Tongue (tissue), 2 donors: Measurements from ENCODE around the gene STPG2. TPM values are rescaled to one million over a fixed set of nuclear protein-coding genes. Genes with fewer than 3 reads are reported as not detected.
"Not testable (repeated sequence)": the region's sequence is repeated elsewhere in the genome, so short reads cannot be mapped to it uniquely, and the experiment has no call there.

Experiments
- DNase-seq: peaks from one replicate; pipeline ENCODE4 v3.0.0-alpha.2; 2015
- total RNA-seq: library from RNA; depleted of rRNA; stranded (reverse); fragments of >200 nt; gene quantifications from one replicate; pipeline ENCODE4 v1.2.3, GENCODE V29; 2014

Gene STPG2
- total RNA-seq, 1 donor from 2014 or later, result 0.31 TPM

DNA sequence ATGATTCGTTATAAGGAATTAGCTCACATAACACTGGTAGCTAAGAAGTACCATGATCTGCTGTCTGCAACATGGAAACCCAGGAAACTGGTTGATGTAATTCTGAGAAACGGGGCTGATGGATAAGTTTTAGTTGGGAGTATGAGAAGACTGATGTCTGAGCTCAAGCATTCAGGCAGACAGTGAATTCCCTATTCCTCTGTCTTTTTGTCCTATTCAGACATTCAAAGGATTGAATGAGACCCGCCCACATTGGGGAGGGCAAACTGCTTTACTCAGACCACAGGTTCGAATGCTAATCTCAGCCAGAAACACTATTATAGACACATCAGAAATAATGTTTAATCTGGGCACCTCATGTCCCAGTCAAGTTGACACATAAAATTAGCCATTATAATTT lies 515.5 kb downstream of the STPG2 start:
- DNase-seq, result no peak

GRCh38 chr4:97624204-97624603 lies 519.1 kb downstream of the STPG2 start:
- DNase-seq, result no peak

- DNase-seq, result no peak
Measured at GRCh38 chr4:97605932-97606331, 537.3 kb downstream of the STPG2 start.

- DNase-seq, result no peak
Measured at GRCh38 chr4:97593248-97593647, 550.0 kb downstream of the STPG2 start.

DNA sequence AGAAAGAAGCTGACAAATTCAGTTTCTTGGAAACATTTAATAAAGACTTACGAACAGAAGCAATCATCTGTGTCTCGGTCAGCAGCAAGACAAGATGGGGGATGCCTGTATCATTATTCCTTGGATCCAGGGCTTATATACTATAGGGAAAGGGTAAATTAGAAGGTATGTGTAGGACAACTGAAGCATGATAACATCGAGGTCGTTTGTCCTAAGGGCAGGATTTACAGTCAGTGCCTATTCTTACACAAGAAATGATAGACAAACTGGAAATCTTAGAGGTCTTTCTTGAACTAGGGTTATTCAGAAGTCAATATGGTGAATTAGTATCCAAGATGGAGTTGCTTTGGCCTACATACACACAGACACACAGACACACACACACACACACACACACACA lies 553.0 kb downstream of the STPG2 start:
- DNase-seq, result no peak

DNA sequence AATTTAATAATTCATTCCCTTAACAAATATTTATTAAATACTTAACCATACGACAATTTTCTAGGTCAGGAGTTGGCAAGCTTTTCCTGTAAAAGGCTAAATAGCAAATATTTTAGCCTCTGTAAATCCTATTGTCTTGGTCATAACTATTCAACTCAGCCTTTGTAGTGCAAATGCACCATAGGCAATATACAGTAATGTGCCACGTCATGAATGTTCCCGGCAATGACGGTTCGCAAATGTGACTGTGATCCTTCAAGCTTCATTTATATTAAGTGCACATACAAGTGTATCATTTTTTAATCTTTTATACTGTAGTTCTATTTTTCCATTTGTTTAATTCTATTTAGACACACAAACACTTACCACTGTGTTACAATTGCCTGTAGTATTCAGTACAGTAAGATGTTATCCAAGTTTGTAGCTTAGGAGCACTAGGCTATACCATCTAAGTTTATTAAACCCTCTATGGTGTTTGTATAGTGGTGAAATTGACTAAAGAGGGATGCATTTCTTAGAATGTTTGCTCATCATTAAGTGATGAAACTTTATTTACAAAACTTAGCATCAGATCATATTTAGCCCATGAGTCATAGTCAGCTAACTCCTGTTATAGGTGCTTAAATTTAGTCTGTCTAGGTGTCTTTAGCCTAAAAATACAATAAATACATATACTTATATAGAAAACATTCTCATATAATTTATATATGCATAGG lies 553.6 kb downstream of the STPG2 start:
- no peak for DNase-seq

GRCh38 chr4:97587912-97588311 lies 555.4 kb downstream of the STPG2 start:
- DNase-seq, result no peak

DNA sequence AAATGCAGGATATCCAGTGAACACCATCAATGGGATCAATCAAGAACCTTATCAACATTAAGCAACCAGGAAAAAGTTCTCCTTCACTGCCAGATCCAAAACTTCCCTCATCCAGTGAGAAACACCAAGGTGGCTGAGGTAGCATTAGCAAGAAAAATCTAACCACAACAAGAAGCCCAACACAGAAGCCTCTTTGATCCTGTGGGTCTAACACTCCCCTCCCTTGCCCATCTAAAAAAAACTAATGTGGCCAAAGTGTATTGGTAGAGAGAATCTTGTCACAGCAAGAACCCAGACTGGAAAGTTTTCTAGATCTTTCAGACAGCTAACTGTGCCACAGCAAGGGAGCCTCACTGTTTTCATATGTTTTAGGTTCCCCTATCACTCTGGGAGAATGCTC lies 558.0 kb downstream of the STPG2 start:
- no peak for DNase-seq

GRCh38 chr4:97582890-97583289 lies 560.4 kb downstream of the STPG2 start:
- no peak for DNase-seq

- peak; percentile 5 for DNase-seq
Measured at GRCh38 chr4:97577004-97577403, 566.3 kb downstream of the STPG2 start.

- DNase-seq, result no peak
Measured at GRCh38 chr4:97560009-97560408, 583.3 kb downstream of the STPG2 start.

- DNase-seq, result no peak
Measured at GRCh38 chr4:97558204-97558778, 585.0 kb downstream of the STPG2 start.

GRCh38 chr4:97550637-97551036 lies 592.6 kb downstream of the STPG2 start:
- not testable (repeated sequence) for DNase-seq

- no peak for DNase-seq
Measured at GRCh38 chr4:97548943-97549583, 594.2 kb downstream of the STPG2 start.

- no peak for DNase-seq
Measured at GRCh38 chr4:97548186-97548585, 595.1 kb downstream of the STPG2 start.

DNA sequence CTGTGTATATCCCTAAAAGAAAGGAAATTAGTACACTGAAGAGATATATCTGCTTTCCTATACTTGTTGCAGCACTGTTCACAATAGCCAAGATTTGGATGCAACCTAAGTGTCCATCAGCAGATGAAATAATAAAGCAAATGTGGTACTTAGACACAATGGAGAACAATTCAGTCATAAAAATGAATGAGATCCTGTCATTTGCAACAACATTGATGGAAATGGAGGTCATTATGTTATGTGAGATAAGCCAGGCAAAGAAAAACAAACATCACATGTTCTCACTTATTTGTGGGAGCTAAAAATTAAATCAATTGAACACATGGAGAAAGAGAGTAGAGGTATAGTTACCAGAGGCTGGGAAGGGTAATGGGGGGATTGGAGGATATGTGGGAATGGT lies 611.9 kb downstream of the STPG2 start:
- DNase-seq, result no peak

DNA sequence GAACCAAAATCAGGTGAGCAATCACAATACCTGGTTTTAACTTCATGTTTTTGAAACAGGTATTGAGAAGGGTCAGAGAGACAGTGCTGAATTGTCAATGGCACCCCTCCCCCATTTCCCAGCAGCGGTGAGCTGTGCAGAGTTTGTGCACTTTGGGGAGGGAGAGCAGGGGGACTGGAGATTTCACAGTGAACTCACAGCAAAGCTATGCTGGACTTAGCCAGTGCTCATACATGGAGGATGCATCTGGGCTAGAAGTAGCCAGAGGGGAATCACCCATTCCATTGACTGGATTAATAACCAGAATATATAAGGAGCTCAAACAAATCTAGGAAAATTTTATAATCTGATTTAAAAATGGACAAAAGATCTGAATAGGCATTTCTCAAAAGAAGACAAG lies 612.6 kb downstream of the STPG2 start:
- no peak for DNase-seq

- no peak for DNase-seq
Measured at GRCh38 chr4:97525236-97525635, 618.0 kb downstream of the STPG2 start.

GRCh38 chr4:97517939-97518338 lies 625.3 kb downstream of the STPG2 start:
- DNase-seq, result no peak

DNA sequence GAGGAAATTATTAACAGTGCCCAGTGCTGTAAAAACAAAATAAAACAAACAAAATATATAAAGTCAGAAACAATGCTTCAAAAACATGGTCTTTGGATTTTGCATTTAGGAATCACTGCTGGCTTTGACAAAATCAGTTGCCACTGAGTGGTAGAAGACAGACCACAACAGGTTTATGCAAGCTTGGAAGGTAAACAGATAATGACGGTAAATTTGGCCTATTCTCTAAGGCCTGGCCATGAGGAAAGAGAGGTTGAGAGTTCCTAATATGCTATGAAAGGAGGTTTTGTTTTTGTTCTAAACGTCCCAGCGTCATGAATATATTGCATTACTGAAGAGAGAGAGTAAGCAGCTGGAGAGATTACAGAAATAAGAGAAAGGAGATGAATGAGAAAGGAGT lies 629.4 kb downstream of the STPG2 start:
- no peak for DNase-seq
